Endodermal cell (in vitro differentiated cells): ENCODE results near the gene TCF12. TPM values are rescaled to one million over a fixed set of nuclear protein-coding genes. Genes with fewer than 3 reads are reported as not detected.

Experiments used
- DNase-seq: peaks from one replicate; pipeline ENCODE4 v3.0.0-alpha.2; 2017
- H3K27ac ChIP-seq: 2 replicates; pipeline ENCODE4 v1.5.1; 2013; ENCODE audit warnings: mild to moderate bottlenecking, low read depth, low read length, moderate library complexity
- H3K27me3 ChIP-seq: 2 replicates; pipeline ENCODE4 v1.6.1; 2013; ENCODE audit warnings: mild to moderate bottlenecking, low read length, moderate library complexity; ENCODE audit not compliant: insufficient read depth, control insufficient read depth, poor library complexity, severe bottlenecking
- H3K36me3 ChIP-seq: 2 replicates; pipeline ENCODE4 v1.7.0; 2013; ENCODE audit warnings: mild to moderate bottlenecking, low read length, moderate library complexity; ENCODE audit not compliant: control insufficient read depth, insufficient read depth
- H3K4me1 ChIP-seq: one replicate; pipeline ENCODE4 v1.7.0; 2013; ENCODE audit warnings: low read length; ENCODE audit not compliant: control insufficient read depth, insufficient read depth
- H3K4me3 ChIP-seq: 2 replicates; pipeline ENCODE4 v1.5.1; 2013; ENCODE audit warnings: mild to moderate bottlenecking, low read length, moderate library complexity
- H3K9ac ChIP-seq: 2 replicates; pipeline ENCODE4 v1.6.1; 2013; ENCODE audit warnings: mild to moderate bottlenecking, low read length, moderate library complexity; ENCODE audit not compliant: poor library complexity, severe bottlenecking; ENCODE audit errors: extremely low read depth
- H3K9me3 ChIP-seq: 2 replicates; pipeline ENCODE4 v1.6.1; 2013; ENCODE audit warnings: mild to moderate bottlenecking, low read length, moderate library complexity; ENCODE audit not compliant: control insufficient read depth
- H3K27ac Mint-ChIP-seq: 2 replicates; pipeline ENCODE4 v1.8.0; 2020; ENCODE audit warnings: mixed read lengths
- H3K27me3 Mint-ChIP-seq: 2 replicates; pipeline ENCODE4 v1.8.0; 2021; ENCODE audit warnings: mild to moderate bottlenecking, mixed read lengths; ENCODE audit not compliant: insufficient read depth
- H3K36me3 Mint-ChIP-seq: 2 replicates; pipeline ENCODE4 v1.8.0; 2020; ENCODE audit warnings: low read depth, mixed read lengths
- H3K4me1 Mint-ChIP-seq: 2 replicates; pipeline ENCODE4 v1.8.0; 2020; ENCODE audit warnings: mixed read lengths
- H3K4me3 Mint-ChIP-seq: 2 replicates; pipeline ENCODE4 v1.8.0; 2020; ENCODE audit warnings: mild to moderate bottlenecking, moderate library complexity, mixed read lengths
- H3K9me3 Mint-ChIP-seq: 2 replicates; pipeline ENCODE4 v1.8.0; 2020; ENCODE audit warnings: mild to moderate bottlenecking, mixed read lengths
- CTCF ChIP-seq: fragments of 200-600 bp; sonication (generic); conservative IDR thresholded peaks from 2 replicates; pipeline ENCODE4 v1.5.0; 2021; ENCODE audit warnings: antibody characterized with exemption, mild to moderate bottlenecking
- WGBS, 2 experiments: methylation state at CpG; one replicate each; pipeline versions ENCODE4 v1.1.5 to v1.1.7; 2013; ENCODE audit warnings: missing lambda C conversion rate in 2 of 2, mixed read lengths in 1 of 2; ENCODE audit not compliant: insufficient coverage in 1 of 2, insufficient read length in 1 of 2; 5-methylcytosine and 5-hydroxymethylcytosine counted together
- total RNA-seq, 2 donors: library from RNA; stranded (reverse); fragmentation: NEBNext Ultra II Directional in 1 of 2; extraction: Animal tissue kit (Norgen Biotek cat#: 25700) in 1 of 2; gene quantifications; 2 replicates in 1 of 2; 3 replicates in 1 of 2; pipeline ENCODE4 v1.2.1, GENCODE V29; 2021

The TCF12 gene
- total RNA-seq, 2 donors from 2014 or later = 103 to 121 TPM

GRCh38 chr15:57045741-57046382, 127.4 kb downstream of the TCF12 start:
- H3K27ac Mint-ChIP-seq = no peak overlapping the region
- Histone ChIP-seq H3K9me3 (no peaks in the 10 kb centered on the region), H3K27me3 (no peaks in the 10 kb centered on the region), H3K9ac (no peak overlapping the region), H3K4me1 (no peaks in the 10 kb centered on the region), H3K4me3 (no peak overlapping the region), H3K36me3 (no peaks in the 10 kb centered on the region), H3K27ac (no peak overlapping the region)
- WGBS, 2 experiments = 89 to 92% methylated on average over 4 to 5 of the region's 5 CpGs
- H3K9me3 Mint-ChIP-seq = no peaks in the 10 kb centered on the region
- DNase-seq = no peak
- H3K4me1 Mint-ChIP-seq = peaks cover 22% of the 10 kb centered on the region
- no peaks in the 10 kb centered on the region for H3K27me3 Mint-ChIP-seq
- H3K36me3 Mint-ChIP-seq = peaks cover 6% of the 10 kb centered on the region
- no peak overlapping the region for H3K4me3 Mint-ChIP-seq
- TF ChIP-seq CTCF = no peak

GRCh38 chr15:57048930-57049549, 130.6 kb downstream of the TCF12 start:
- no peaks in the 10 kb centered on the region for H3K36me3 ChIP-seq
- 88 to 100% methylated on average over 1 to 6 of the region's 6 CpGs for WGBS, 2 experiments
- Mint-ChIP-seq H3K4me1 (peaks cover 35% of the 10 kb centered on the region), H3K27me3 (no peaks in the 10 kb centered on the region), H3K4me3 (no peak overlapping the region), H3K27ac (no peak overlapping the region), H3K9me3 (no peaks in the 10 kb centered on the region), H3K36me3 (peaks cover 6% of the 10 kb centered on the region)
- no peaks in the 10 kb centered on the region for H3K9me3 ChIP-seq
- H3K4me1 ChIP-seq = peaks cover 5% of the 10 kb centered on the region
- no peak overlapping the region for H3K9ac ChIP-seq
- H3K27me3 ChIP-seq = no peaks in the 10 kb centered on the region
- no peak overlapping the region for H3K27ac ChIP-seq
- no peak overlapping the region for H3K4me3 ChIP-seq
- no peak for DNase-seq
- no peak for TF ChIP-seq CTCF

- Histone ChIP-seq H3K36me3 (no peaks in the 10 kb centered on the region), H3K9ac (no peak overlapping the region), H3K27ac (no peak overlapping the region), H3K4me1 (peaks cover 5% of the 10 kb centered on the region), H3K9me3 (no peaks in the 10 kb centered on the region), H3K27me3 (no peaks in the 10 kb centered on the region), H3K4me3 (no peak overlapping the region)
- WGBS, 2 experiments = 91 to 95% methylated on average over 2 to 4 of the region's 4 CpGs
- Mint-ChIP-seq H3K4me3 (no peak overlapping the region), H3K36me3 (peaks cover 2% of the 10 kb centered on the region), H3K27me3 (no peaks in the 10 kb centered on the region), H3K27ac (peak overlapping the region; percentile 8), H3K4me1 (peaks cover 40% of the 10 kb centered on the region), H3K9me3 (no peaks in the 10 kb centered on the region)
- DNase-seq = no peak
- TF ChIP-seq CTCF = no peak
Observed at GRCh38 chr15:57053470-57053869, 135.0 kb downstream of the TCF12 start.
